SU-DHL-6 (cell line): ENCODE results near the gene ZNG1F.
"Not testable (repeated sequence)": the region's sequence is repeated elsewhere in the genome, so short reads cannot be mapped to it uniquely, and the experiment has no call there.

ENCODE experiments used
- CTCF ChIP-seq: fragments of 200-600 bp; sonication (generic); IDR thresholded peaks from one replicate; pipeline ENCODE4 v1.5.1; 2017; ENCODE audit warnings: antibody characterized with exemption, mild to moderate bottlenecking, low read length, moderate library complexity; ENCODE audit not compliant: insufficient read depth, poor library complexity, severe bottlenecking
- EZH2phosphoT487 ChIP-seq: fragments of 200-600 bp; sonication (generic), shearing (Covaris generic); conservative IDR thresholded peaks from 2 replicates; pipeline ENCODE4 v1.6.1; 2018; ENCODE audit warnings: mild to moderate bottlenecking, antibody characterized with exemption, low read length, moderate library complexity, mixed read lengths

DNA sequence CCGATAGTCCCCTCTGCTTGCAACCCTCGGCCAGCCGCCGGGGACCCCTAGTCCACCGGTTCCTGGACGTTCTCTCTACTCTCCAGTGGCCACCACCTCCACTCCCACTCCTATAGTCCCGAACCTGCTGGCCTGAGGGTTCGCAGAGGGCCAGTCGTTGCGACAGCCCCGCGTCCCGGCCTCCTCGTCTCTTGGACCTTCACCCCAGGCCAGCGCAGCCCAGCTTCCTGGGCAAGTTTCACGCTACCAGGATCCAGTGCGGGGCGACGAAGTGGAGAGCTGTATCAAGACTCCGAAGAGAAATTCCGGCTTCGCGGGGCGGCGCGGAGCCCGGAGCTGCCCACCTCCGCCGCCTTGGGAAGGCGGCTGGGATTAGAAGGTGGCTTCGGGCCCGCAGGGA, 65.7 kb downstream of the ZNG1F start:
- not testable (repeated sequence) for TF ChIP-seq CTCF, EZH2phosphoT487
